PFSK-1 (cell line): ENCODE results near the gene MR1.

Experiments
- POLR2AphosphoS5 ChIP-seq: IDR thresholded peaks from 2 replicates; pipeline ENCODE4 v1.6.1; 2012; ENCODE audit warnings: low read depth, mild to moderate bottlenecking, control low read depth, low read length, moderate library complexity
- TAF1 ChIP-seq: IDR thresholded peaks from 2 replicates; pipeline ENCODE4 v1.6.1; 2012; ENCODE audit warnings: low read length, control low read depth, borderline replicate concordance; ENCODE audit not compliant: insufficient read depth

DNA sequence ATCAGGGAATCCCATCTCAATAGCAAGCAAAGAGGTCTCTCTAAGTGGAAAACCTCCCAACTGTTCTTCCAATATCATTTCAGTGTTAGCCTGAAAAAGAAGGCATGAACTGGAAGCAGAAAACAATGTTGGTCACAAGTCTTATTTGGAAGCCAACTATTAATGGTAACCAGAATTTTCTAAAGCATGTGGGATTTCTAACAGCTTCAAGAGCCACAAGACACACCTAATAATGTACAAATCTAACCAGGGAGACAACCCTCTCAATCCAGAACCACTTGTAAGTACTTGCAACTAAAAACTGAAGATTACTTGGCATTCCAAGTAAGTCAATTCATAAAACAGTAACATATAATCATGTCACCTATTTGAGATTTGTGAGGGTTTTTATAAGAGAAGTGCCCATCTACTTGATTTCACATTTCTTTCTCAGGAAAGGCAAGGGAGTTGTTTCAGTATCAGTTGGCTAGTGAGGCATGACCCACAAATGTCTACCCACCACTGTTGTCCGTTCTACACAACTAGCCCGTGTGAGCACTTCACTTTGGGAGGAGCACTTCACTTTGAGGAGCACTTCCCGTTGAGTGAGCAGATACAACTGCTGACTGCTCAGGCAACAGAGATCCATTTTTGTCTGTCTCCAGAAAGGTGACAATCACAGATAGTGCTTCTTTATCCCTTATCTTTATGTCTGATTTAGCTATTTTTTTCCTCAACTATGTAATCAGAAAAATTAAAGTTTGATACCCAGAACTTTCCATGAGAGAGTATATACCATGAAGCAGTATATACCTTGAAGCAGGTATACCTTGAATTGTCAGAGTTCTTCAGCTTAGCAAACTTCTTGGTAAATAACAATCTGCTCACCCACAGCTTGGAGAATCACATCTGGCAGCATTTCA, 22.2 kb upstream of the MR1 start:
- no peak for TF ChIP-seq POLR2AphosphoS5
- TF ChIP-seq TAF1, result no peak
